HCT116 (cell line): ENCODE results near the gene SRCAP. TPM values are rescaled to one million over a fixed set of nuclear protein-coding genes. Genes with fewer than 3 reads are reported as not detected.

Experiments used
- ATAC-seq: fragments of 200-7000 bp; cut with Tn5 transposase; 2 replicates; pipeline ENCODE4 v1.9.1; 2020; ENCODE audit warnings: mild to moderate bottlenecking, moderate library complexity
- BruUV-seq: library from RNA; stranded (reverse); fragments of 400-500 nt; replicated peaks from 2 replicates; lab custom pipeline; 2021; lab: Mats Ljungman, UMichigan
- CTCF ChIA-PET: fragments of 300-600 bp; sonication (Branson Sonifier 250); formaldehyde crosslinking; loops from one replicate; lab custom pipeline; 2021; ENCODE audit warnings: antibody characterized with exemption; lab: Charles Lee
- POLR2A ChIA-PET: fragments of 300-600, 350-600 bp; sonication (Branson Sonifier 250); formaldehyde crosslinking; loops from one replicate; lab custom pipeline; 2021; ENCODE audit warnings: antibody characterized with exemption; lab: Charles Lee
- RAD21 ChIA-PET, 2 experiments: fragments of 300-600 bp; sonication (Branson Sonifier 250); formaldehyde crosslinking; loops; one replicate each; lab custom pipeline; 2023; ENCODE audit warnings: low total read pairs in 2 of 2; ENCODE audit not compliant: uncharacterized antibody in 2 of 2, unreplicated experiment in 2 of 2, low non-redundant PET in 1 of 2; lab: Charles Lee
- DNase-seq: peaks from one replicate; pipeline ENCODE4 v3.0.0-alpha.2; 2010; ENCODE audit warnings: low read depth, low spot score
- H2AFZ ChIP-seq: fragments of 200-600 bp; shearing (Covaris generic), sonication (generic); 2 replicates; pipeline ENCODE4 v1.6.1; 2017; ENCODE audit warnings: low read depth, mixed run types, mixed read lengths, antibody characterized with exemption, low read length; ENCODE audit not compliant: poor library complexity, severe bottlenecking
- H3K27ac ChIP-seq: 2 replicates; pipeline ENCODE4 v1.5.1; 2012; ENCODE audit warnings: low read depth, low read length
- H3K27me3 ChIP-seq: fragments of 200-600 bp; sonication (generic); 2 replicates; pipeline ENCODE4 v1.6.1; 2016; ENCODE audit warnings: mixed run types, low read length, mixed read lengths; ENCODE audit not compliant: insufficient read depth
- H3K36me3 ChIP-seq, 2 experiments: fragments of 200-500 bp in 1 of 2; fragments of 200-600 bp in 1 of 2; sonication (Bioruptor generic) in 1 of 2; sonication (generic) in 1 of 2; 2 replicates each; pipeline versions ENCODE4 v1.5.1 to v1.6.1; 2014 to 2016; ENCODE audit warnings: low read length in 2 of 2, inconsistent platforms in 1 of 2, mixed read lengths in 1 of 2, mixed run types in 1 of 2; ENCODE audit not compliant: insufficient read depth in 2 of 2, control insufficient read depth in 1 of 2
- H3K4me1 ChIP-seq, 2 experiments: fragments of 200-600 bp in 1 of 2; sonication (generic) in 1 of 2; 2 replicates each; pipeline versions ENCODE4 v1.5.1 to v1.6.1; 2012 to 2017; ENCODE audit warnings: low read length in 2 of 2, inconsistent platforms in 1 of 2, mild to moderate bottlenecking in 1 of 2, mixed read lengths in 1 of 2, mixed run types in 1 of 2, moderate library complexity in 1 of 2; ENCODE audit not compliant: insufficient read depth in 2 of 2, control insufficient read depth in 1 of 2
- H3K4me2 ChIP-seq: fragments of 200-600 bp; sonication (generic); 2 replicates; pipeline ENCODE4 v1.6.1; 2017; ENCODE audit warnings: mixed run types, low read length, mixed read lengths
- H3K4me3 ChIP-seq, 2 experiments: fragments of 200-600 bp in 1 of 2; sonication (generic) in 1 of 2; replicated peaks in 1 of 2; 2 replicates each; pipeline ENCODE4 v1.5.1; 2011 to 2016; ENCODE audit warnings: low read length in 2 of 2, control low read depth in 1 of 2, low read depth in 1 of 2, mild to moderate bottlenecking in 1 of 2, mixed read lengths in 1 of 2, mixed run types in 1 of 2
- H3K79me2 ChIP-seq: fragments of 200-600 bp; sonication (generic); 2 replicates; pipeline ENCODE4 v1.6.1; 2017; ENCODE audit warnings: mild to moderate bottlenecking, mixed run types, low read length, moderate library complexity, mixed read lengths; ENCODE audit not compliant: insufficient read depth
- H3K9ac ChIP-seq: fragments of 200-600 bp; sonication (generic); 2 replicates; pipeline ENCODE4 v1.6.1; 2016; ENCODE audit warnings: low read length, mixed read lengths
- H3K9me2 ChIP-seq: fragments of 200-600 bp; sonication (generic), shearing (Covaris generic); 2 replicates; pipeline ENCODE4 v1.6.1; 2017; ENCODE audit warnings: mixed run types, mild to moderate bottlenecking, moderate library complexity; ENCODE audit not compliant: insufficient read depth
- H3K9me3 ChIP-seq, 2 experiments: fragments of 200-500 bp in 1 of 2; fragments of 200-600 bp in 1 of 2; sonication (Bioruptor generic) in 1 of 2; sonication (generic) in 1 of 2; 2 replicates each; pipeline ENCODE4 v1.6.1; 2014 to 2017; ENCODE audit warnings: low read length in 2 of 2, mixed read lengths in 2 of 2, inconsistent platforms in 1 of 2, low read depth in 1 of 2, mild to moderate bottlenecking in 1 of 2, mixed run types in 1 of 2, moderate library complexity in 1 of 2; ENCODE audit not compliant: control insufficient read depth in 1 of 2, insufficient read depth in 1 of 2
- H4K20me1 ChIP-seq: fragments of 200-600 bp; sonication (generic), shearing (Covaris generic); 2 replicates; pipeline ENCODE4 v1.6.1; 2017; ENCODE audit warnings: mixed run types, mild to moderate bottlenecking, moderate library complexity; ENCODE audit not compliant: insufficient read depth
- ELF1 ChIP-seq: IDR thresholded peaks from 2 replicates; pipeline ENCODE4 v1.6.1; 2012; ENCODE audit warnings: low read depth, borderline replicate concordance
- POLR2A ChIP-seq: IDR thresholded peaks from 2 replicates; pipeline ENCODE4 v1.7.0; 2011; ENCODE audit warnings: borderline replicate concordance; ENCODE audit not compliant: insufficient read depth, insufficient read length; ENCODE audit errors: extremely low read depth
- SP1 ChIP-seq: IDR thresholded peaks from 2 replicates; pipeline ENCODE4 v1.6.1; 2012; ENCODE audit warnings: low read depth
- SRF ChIP-seq: IDR thresholded peaks from 2 replicates; pipeline ENCODE4 v1.6.1; 2012; ENCODE audit warnings: low read depth
- ZFX ChIP-seq: fragments of 450-650 bp; IDR thresholded peaks from 2 replicates; pipeline ENCODE4 v1.6.1; 2017
- intact Hi-C: fragments of 100-400 bp; cut with micrococcal nuclease; formaldehyde crosslinking; loops from 2 replicates; pipeline ENCODE4 v1.10.0; 2022
- total RNA-seq: library from RNA; stranded (reverse); gene quantifications from one replicate; pipeline ENCODE4 v1.2.1, GENCODE V29; 2021; ENCODE audit not compliant: unreplicated experiment
- TF ChIP-seq, protein P1 (sequence below): IDR thresholded peaks from 2 replicates; pipeline ENCODE4 v1.6.1; 2012
- TF ChIP-seq, protein P2 (sequence below): IDR thresholded peaks from 2 replicates; pipeline ENCODE4 v1.6.1; 2012; ENCODE audit warnings: low read depth

Gene SRCAP
- total RNA-seq, 1 experiment from 2014 or later: 59.6 TPM

DNA sequence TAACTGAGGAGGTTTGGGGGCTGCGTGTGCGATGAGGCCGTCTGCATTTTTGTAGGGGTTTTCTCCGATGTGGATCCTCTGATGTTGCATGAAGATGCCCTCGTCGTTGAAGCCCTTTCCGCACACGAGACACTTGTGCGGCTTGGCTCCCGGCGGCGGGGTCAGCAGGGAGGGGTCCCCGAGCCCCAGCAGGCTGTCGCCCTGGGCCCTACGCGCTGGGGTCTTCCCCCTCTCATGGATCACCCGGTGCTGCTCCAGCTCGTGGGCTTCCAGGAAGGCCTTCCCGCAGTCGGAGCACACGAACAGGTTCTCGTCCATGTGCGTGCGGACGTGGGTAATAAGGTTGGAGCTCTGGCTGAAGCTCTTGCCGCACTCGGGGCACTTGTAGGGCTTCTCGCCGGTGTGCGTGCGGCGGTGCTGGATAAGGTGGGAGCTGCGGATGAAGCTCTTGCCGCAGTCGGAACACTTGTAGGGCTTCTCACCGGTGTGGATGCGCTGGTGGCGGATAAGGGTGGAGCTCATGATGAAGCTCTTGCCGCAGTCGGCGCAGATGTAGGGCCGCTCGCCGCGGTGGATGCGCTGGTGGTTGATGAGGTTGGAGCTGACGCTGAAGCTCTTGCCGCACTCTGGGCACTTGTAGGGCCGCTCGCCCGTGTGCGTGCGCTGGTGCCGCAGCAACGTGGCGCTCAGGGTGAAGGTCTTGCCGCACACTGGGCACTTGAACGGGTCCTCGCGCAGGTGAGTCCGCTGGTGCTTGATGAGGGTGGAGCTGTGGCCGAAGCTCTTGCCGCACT, 83.7 kb downstream of the SRCAP start:
- BruUV-seq: no TSS peak
- no peak overlapping the region for H3K9ac ChIP-seq
- H3K27ac ChIP-seq: no peak overlapping the region
- ChIA-PET RAD21 (no interaction called here), CTCF (no interaction called here), POLR2A (no interaction called here)
- intact Hi-C loops: no loop called here
- H3K9me2 ChIP-seq: no peaks in the 10 kb centered on the region
- H3K9me3 ChIP-seq: no peaks in the 10 kb centered on the region
- peaks cover 5 to 17% of the 10 kb centered on the region in 2 experiments; a peak in 3 of 4 replicates for H3K4me1 ChIP-seq
- ATAC-seq (no peak), DNase-seq (no peak)
- no peak overlapping the region for H3K4me3 ChIP-seq
- peaks cover 21% of the 10 kb centered on the region for H3K79me2 ChIP-seq
- H3K36me3 ChIP-seq: peaks cover 9 to 14% of the 10 kb centered on the region in 2 experiments; a peak in 3 of 4 replicates
- TF ChIP-seq ZFX (no peak), ELF1 (no peak), SP1 (no peak), POLR2A (no peak), SRF (no peak)
- TF ChIP-seq, all 23 proteins: peak for 0
- no peak overlapping the region for H3K4me2 ChIP-seq
- no peaks in the 10 kb centered on the region for H3K27me3 ChIP-seq
- no peak overlapping the region for H2AFZ ChIP-seq
- no peaks in the 10 kb centered on the region for H4K20me1 ChIP-seq

DNA sequence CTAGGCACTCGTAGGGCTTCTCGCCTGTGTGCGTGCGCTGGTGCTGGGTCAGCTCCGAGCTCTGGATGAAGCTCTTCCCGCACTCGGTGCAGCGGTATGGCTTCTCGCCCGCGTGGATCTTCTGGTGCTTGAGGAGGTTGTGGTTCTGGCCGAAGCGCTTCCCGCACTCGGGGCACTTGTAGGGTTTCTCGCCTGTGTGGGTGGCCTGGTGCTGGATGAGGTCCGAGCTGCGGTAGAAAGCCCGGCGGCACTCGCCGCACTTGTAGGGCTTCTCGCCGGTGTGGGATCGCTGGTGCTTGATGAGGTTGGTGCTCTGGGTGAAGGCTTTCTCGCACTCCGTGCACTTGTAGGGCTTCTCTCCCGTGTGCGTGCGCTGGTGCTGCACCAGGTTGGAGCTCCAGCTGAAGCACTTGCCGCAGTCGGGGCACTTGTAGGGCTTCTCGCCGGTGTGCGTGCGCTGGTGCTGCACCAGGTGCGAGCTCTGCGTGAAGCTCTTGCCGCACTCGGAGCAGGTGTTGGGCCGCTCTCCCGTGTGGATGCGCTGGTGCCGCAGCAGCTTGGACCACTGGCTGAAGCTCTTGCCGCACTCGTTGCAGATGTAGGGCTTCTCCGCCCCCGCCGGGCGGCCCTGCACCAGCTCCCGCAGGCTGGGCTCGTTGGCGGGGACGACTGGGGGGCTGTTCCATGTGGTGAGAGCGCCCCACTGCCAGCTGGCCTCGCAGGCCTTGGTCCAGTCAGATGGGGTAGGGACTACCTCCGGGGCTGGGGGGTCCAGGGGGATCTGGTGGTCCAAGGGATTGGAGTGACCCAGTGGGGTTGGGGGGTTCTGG, 84.5 kb downstream of the SRCAP start:
- Histone ChIP-seq H3K4me3 (no peak overlapping the region), H3K27ac (no peak overlapping the region), H3K9me2 (no peaks in the 10 kb centered on the region), H3K79me2 (peaks cover 21% of the 10 kb centered on the region), H3K4me2 (no peak overlapping the region), H3K27me3 (no peaks in the 10 kb centered on the region), H3K36me3 (peaks cover 9 to 14% of the 10 kb centered on the region in 2 experiments; a peak in 3 of 4 replicates), H3K9me3 (no peaks in the 10 kb centered on the region), H4K20me1 (no peaks in the 10 kb centered on the region), H2AFZ (no peak overlapping the region), H3K9ac (no peak overlapping the region), H3K4me1 (peaks cover 7 to 22% of the 10 kb centered on the region in 2 experiments; a peak in 3 of 4 replicates)
- no TSS peak for BruUV-seq
- RAD21 ChIA-PET: no interaction called here
- POLR2A ChIA-PET: no interaction called here
- no peak for TF ChIP-seq POLR2A
- TF ChIP-seq, protein P1, sequence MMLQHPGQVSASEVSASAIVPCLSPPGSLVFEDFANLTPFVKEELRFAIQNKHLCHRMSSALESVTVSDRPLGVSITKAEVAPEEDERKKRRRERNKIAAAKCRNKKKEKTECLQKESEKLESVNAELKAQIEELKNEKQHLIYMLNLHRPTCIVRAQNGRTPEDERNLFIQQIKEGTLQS: no peak
- TF ChIP-seq, protein P2, sequence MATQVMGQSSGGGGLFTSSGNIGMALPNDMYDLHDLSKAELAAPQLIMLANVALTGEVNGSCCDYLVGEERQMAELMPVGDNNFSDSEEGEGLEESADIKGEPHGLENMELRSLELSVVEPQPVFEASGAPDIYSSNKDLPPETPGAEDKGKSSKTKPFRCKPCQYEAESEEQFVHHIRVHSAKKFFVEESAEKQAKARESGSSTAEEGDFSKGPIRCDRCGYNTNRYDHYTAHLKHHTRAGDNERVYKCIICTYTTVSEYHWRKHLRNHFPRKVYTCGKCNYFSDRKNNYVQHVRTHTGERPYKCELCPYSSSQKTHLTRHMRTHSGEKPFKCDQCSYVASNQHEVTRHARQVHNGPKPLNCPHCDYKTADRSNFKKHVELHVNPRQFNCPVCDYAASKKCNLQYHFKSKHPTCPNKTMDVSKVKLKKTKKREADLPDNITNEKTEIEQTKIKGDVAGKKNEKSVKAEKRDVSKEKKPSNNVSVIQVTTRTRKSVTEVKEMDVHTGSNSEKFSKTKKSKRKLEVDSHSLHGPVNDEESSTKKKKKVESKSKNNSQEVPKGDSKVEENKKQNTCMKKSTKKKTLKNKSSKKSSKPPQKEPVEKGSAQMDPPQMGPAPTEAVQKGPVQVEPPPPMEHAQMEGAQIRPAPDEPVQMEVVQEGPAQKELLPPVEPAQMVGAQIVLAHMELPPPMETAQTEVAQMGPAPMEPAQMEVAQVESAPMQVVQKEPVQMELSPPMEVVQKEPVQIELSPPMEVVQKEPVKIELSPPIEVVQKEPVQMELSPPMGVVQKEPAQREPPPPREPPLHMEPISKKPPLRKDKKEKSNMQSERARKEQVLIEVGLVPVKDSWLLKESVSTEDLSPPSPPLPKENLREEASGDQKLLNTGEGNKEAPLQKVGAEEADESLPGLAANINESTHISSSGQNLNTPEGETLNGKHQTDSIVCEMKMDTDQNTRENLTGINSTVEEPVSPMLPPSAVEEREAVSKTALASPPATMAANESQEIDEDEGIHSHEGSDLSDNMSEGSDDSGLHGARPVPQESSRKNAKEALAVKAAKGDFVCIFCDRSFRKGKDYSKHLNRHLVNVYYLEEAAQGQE: no peak
- intact Hi-C loops: no loop called here
- no peak for ATAC-seq
- DNase-seq: no peak
- CTCF ChIA-PET: no interaction called here
